Myometrial cell (primary cell): Measurements from ENCODE around the gene CST8. TPM values are rescaled to one million over a fixed set of nuclear protein-coding genes. Genes with fewer than 3 reads are reported as not detected.

Experiments used
- total RNA-seq: library from RNA; depleted of rRNA; stranded (reverse); fragments of >200 nt; gene quantifications from 2 replicates; pipeline ENCODE4 v1.2.3, GENCODE V29; 2015

The CST8 gene
- total RNA-seq, result not detected in 2 replicates

DNA sequence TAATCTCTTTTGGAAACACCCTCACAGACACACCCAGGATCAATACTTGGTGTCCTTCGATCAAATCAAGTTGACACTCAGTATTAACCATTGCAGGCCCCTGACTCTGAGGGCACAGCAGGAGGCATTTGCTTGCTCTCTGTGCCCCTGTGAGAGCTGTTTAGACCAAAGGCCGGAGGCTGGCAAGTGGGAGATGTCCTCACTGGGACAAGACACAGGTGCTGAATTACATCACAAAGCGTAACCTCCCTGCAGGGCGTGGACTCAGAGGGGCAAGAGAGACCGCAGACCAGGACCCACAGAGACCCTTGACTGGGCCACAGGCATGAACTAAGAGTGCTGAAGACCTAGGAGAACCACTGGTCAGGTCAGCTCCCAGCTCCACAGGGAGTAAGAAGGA is at the start of gene CST8:
TSS of gene CST8 (plus strand) at position 301 of the 400 bp plus-strand sequence. CDS start 551 bp downstream, outside the sequence.

DNA sequence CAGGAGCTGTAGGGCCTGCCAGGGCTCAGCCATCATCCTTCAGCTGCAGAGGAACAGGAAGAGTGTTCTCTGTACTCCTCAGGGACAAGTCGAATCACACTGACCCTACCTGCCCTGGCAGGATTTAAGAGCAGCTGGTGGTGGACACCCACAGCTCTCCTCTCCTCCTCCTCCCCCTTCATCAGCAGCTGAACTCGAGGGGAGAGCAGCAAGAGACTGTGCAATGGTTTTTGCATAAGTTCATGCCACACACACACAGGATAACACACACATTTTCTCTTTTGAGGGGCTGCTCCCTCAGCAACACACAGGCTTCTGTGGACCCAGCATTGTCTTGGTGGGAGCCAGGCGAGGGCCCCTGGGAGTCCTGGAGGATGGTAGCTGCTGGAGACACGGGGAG is 38.1 kb upstream of the CST8 start, which contains the start of gene CST11:
TSS of gene CST11 (minus strand) at position 101 of the 400 bp plus-strand sequence. CDS start at position 36, 65 bp downstream.

Other genes starting within 250 kb of the CST8 start
- 31.4 and 36.9 TPM in 2 replicates for gene NXT1, start 140.3 kb upstream of the CST8 start, total RNA-seq
- gene GZF1, start 128.9 kb upstream of the CST8 start, total RNA-seq, result 7.8 and 10.5 TPM in 2 replicates
- 1.7 and 9.0 TPM in 2 replicates for gene NAPB, start 69.6 kb upstream of the CST8 start, total RNA-seq
- gene CSTL1, start 51.4 kb upstream of the CST8 start, total RNA-seq, result not detected in 2 replicates
- not detected in 2 replicates for gene CST11, start 38.2 kb upstream of the CST8 start, total RNA-seq
- not detected in 2 replicates for gene CST9L, start 77.4 kb downstream of the CST8 start, total RNA-seq
- gene CST9, start 114.8 kb downstream of the CST8 start, total RNA-seq, result not detected in 2 replicates
- 346 and 421 TPM in 2 replicates for gene CST3, start 146.8 kb downstream of the CST8 start, total RNA-seq
- gene CST4, start 197.9 kb downstream of the CST8 start, total RNA-seq, result not detected in 2 replicates